Activated B cell treated with CpG ODN at 0.5 μM for 24 hours (primary cell): ENCODE results near the gene FRYL. TPM values are rescaled to one million over a fixed set of nuclear protein-coding genes. Genes with fewer than 3 reads are reported as not detected.

Source experiments
- ATAC-seq: fragments of 200-7000 bp; cut with Tn5 transposase; one replicate; pipeline ENCODE4 v1.10.0; 2021; ENCODE audit warnings: low read depth, mild to moderate bottlenecking, moderate library complexity
- CTCF ChIA-PET: fragments of 350-600 bp; sonication (Branson Sonifier 250); formaldehyde crosslinking; loops from one replicate; lab custom pipeline; 2021; ENCODE audit warnings: antibody characterized with exemption; lab: Charles Lee
- POLR2A ChIA-PET: fragments of 350-600 bp; sonication (Branson Sonifier 250); formaldehyde crosslinking; loops from one replicate; lab custom pipeline; 2021; ENCODE audit warnings: antibody characterized with exemption; lab: Charles Lee
- DNase-seq: peaks from one replicate; pipeline ENCODE4 v3.0.0; 2022
- H3K27ac Mint-ChIP-seq: one replicate; pipeline ENCODE4 v1.8.0; 2020; ENCODE audit warnings: mixed read lengths
- H3K27me3 Mint-ChIP-seq: one replicate; pipeline ENCODE4 v1.8.0; 2021; ENCODE audit warnings: mixed read lengths
- H3K36me3 Mint-ChIP-seq: one replicate; pipeline ENCODE4 v1.8.0; 2021; ENCODE audit warnings: low read depth, mixed read lengths
- H3K4me1 Mint-ChIP-seq: one replicate; pipeline ENCODE4 v1.8.0; 2021; ENCODE audit warnings: mixed read lengths
- H3K4me3 Mint-ChIP-seq: one replicate; pipeline ENCODE4 v1.8.0; 2020; ENCODE audit warnings: mild to moderate bottlenecking, mixed read lengths
- H3K9me3 Mint-ChIP-seq: one replicate; pipeline ENCODE4 v1.8.0; 2020; ENCODE audit warnings: mixed read lengths
- intact Hi-C: fragments of 100-400 bp; cut with micrococcal nuclease; formaldehyde crosslinking; loops from one replicate; pipeline ENCODE4 v1.15.1; 2024
- total RNA-seq: library from RNA; stranded (reverse); gene quantifications from 2 replicates; pipeline ENCODE4 v1.2.3, GENCODE V29; 2022
- TF ChIP-seq, protein P1 (sequence below): fragments of 200-600 bp; IDR thresholded peaks from one replicate; pipeline ENCODE4 v1.8.0; 2022; ENCODE audit warnings: antibody characterized with exemption, mild to moderate bottlenecking

Gene FRYL
- total RNA-seq, 1 donor from 2014 or later: 91.5 TPM

DNA sequence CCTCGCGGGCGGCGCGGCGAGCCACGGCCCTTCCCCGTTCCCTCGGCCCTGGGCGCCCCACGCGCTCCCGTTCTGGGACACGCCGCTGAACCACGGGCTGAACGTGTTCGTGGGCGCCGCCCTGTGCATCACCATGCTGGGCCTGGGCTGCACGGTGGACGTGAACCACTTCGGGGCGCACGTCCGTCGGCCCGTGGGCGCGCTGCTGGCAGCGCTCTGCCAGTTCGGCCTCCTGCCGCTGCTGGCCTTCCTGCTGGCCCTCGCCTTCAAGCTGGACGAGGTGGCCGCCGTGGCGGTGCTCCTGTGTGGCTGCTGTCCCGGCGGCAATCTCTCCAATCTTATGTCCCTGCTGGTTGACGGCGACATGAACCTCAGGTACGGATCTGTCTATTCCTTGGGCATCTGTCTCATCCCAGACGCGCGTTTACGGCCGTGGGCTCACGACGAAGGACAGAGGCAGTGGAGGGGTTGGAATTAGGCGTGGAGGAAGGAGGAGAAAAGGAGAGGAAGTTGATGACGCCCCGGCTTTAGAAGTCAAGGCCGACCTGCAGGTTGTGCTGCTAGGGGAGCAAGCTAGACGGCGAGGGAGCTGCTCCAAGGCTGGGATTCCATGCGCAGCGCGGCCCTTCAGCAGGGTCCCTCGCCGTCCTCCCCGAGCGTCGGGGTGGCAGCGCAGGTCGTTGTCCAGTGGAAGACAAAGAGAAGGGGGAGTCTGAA, 296.1 kb downstream of the FRYL start:
- Mint-ChIP-seq H3K36me3 (no peaks in the 10 kb centered on the region), H3K27ac (no peak overlapping the region), H3K27me3 (peaks cover 60% of the 10 kb centered on the region), H3K4me1 (peaks cover 19% of the 10 kb centered on the region), H3K9me3 (no peaks in the 10 kb centered on the region), H3K4me3 (peak overlapping the region; percentile 77)
- ChIA-PET CTCF (interaction anchor here (0.6 kb wide), 1 partner anchor 16 kb away, joined by 3 read pairs; no protein-coding TSS in a partner anchor), POLR2A (interaction anchor here (0.6 kb wide), 1 partner anchor 8 kb away, joined by 3 read pairs; no protein-coding TSS in a partner anchor)
- DNase-seq (peak; percentile 19), ATAC-seq (no peak)
- TF ChIP-seq, protein P1, sequence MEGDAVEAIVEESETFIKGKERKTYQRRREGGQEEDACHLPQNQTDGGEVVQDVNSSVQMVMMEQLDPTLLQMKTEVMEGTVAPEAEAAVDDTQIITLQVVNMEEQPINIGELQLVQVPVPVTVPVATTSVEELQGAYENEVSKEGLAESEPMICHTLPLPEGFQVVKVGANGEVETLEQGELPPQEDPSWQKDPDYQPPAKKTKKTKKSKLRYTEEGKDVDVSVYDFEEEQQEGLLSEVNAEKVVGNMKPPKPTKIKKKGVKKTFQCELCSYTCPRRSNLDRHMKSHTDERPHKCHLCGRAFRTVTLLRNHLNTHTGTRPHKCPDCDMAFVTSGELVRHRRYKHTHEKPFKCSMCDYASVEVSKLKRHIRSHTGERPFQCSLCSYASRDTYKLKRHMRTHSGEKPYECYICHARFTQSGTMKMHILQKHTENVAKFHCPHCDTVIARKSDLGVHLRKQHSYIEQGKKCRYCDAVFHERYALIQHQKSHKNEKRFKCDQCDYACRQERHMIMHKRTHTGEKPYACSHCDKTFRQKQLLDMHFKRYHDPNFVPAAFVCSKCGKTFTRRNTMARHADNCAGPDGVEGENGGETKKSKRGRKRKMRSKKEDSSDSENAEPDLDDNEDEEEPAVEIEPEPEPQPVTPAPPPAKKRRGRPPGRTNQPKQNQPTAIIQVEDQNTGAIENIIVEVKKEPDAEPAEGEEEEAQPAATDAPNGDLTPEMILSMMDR: no peak
- intact Hi-C loops: no loop called here

DNA sequence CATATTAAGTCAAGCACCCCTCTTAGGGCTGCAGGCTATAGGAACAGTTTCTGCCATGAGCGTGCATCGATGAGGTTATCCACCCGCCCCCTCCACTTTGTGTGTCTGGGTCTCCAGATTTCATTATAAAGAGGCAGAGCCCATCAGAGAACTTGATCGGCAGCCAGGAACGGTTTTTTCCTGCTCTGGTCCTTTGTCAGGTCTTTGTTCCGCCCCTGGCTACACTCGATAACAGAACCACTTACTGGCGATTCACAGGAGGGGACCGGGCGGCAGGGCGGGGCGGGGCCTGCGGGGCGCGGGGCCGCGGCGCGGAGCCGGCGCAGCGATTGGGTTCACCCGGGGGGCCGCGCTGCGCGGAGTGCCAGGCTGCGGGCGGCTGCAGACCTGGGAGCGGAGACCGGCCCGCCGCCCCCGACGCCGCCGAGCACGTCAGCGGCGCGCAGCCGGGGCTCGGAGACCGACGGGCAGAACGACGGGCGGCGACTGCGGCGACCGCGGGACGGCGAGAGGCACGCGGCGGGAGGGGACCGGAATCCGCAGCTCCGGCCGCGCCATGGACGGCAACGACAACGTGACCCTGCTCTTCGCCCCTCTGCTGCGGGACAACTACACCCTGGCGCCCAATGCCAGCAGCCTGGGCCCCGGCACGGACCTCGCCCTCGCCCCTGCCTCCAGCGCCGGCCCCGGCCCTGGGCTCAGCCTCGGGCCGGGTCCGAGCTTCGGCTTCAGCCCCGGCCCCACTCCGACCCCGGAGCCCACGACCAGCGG, 296.9 kb downstream of the FRYL start, which contains the start of gene SLC10A4:
Gene SLC10A4 (plus strand): TSS at position 338 of the 771 bp plus-strand sequence. CDS start 219 bp downstream, at position 557.
- Mint-ChIP-seq H3K4me3 (peak within 1 kb of the TSS; percentile 77), H3K27me3 (peaks cover 54% of the 10 kb centered on the region), H3K27ac (no peak within 1 kb of the TSS), H3K36me3 (no peaks in the 10 kb centered on the region), H3K9me3 (no peaks in the 10 kb centered on the region), H3K4me1 (peaks cover 19% of the 10 kb centered on the region)
- TF ChIP-seq, protein P1: no peak
- ATAC-seq: peak; percentile 52
- CTCF ChIA-PET: no interaction called here
- intact Hi-C loops: no loop called here
- POLR2A ChIA-PET: no interaction called here
- peak; percentile 25 for DNase-seq

DNA sequence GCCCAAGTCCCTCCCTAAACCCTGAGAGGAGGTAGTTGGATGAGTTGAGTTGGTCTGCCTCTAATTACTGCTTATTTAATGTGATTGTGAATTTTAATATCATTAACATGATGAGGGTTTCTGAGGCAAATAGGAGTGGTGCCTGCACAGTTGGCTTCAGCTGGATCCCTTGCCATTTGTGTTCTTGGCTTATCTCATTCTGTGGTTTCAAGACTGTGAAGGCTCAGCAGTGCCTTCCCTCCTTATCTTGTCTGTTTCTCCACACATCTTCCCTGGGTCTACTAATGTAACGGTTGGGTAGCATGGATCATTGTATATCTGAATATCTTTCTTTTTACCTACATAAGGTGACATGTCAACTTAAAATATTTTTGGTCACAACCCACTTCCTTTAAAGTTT, 298.5 kb downstream of the FRYL start:
- ChIA-PET POLR2A (interaction anchor here (0.6 kb wide), 1 partner anchor 84 kb away, joined by 5 read pairs; no protein-coding TSS in a partner anchor), CTCF (no interaction called here)
- intact Hi-C loops: no loop called here
- Mint-ChIP-seq H3K36me3 (no peaks in the 10 kb centered on the region), H3K4me1 (peaks cover 19% of the 10 kb centered on the region), H3K9me3 (no peaks in the 10 kb centered on the region), H3K27ac (no peak overlapping the region), H3K27me3 (peaks cover 45% of the 10 kb centered on the region), H3K4me3 (no peak overlapping the region)
- ATAC-seq (no peak), DNase-seq (no peak)
- TF ChIP-seq, protein P1: no peak

DNA sequence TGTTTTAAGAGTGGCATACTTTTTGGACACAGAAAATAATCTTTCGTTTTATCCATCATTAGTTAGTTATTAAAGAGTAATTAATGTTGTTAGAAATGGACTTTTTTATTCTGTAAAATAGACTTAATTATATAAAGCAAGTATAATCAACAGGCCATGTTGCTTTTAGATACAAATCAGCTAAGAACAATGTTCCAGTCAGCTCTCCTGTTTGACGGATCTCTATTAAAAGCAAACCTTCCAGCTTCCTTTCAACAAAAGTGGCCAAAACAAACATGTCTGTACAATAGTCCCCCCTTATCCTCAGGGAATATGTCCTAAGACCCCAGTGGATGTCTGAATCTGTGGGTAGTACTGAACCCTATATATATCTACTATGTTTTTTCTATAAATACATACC, 301.8 kb downstream of the FRYL start:
- Mint-ChIP-seq H3K4me3 (no peak overlapping the region), H3K27ac (no peak overlapping the region), H3K9me3 (no peaks in the 10 kb centered on the region), H3K4me1 (peaks cover 7% of the 10 kb centered on the region), H3K27me3 (peaks cover 26% of the 10 kb centered on the region), H3K36me3 (no peaks in the 10 kb centered on the region)
- no peak for ATAC-seq
- TF ChIP-seq, protein P1: no peak
- CTCF ChIA-PET: no interaction called here
- no peak for DNase-seq
- intact Hi-C loops: no loop called here
- POLR2A ChIA-PET: no interaction called here

DNA sequence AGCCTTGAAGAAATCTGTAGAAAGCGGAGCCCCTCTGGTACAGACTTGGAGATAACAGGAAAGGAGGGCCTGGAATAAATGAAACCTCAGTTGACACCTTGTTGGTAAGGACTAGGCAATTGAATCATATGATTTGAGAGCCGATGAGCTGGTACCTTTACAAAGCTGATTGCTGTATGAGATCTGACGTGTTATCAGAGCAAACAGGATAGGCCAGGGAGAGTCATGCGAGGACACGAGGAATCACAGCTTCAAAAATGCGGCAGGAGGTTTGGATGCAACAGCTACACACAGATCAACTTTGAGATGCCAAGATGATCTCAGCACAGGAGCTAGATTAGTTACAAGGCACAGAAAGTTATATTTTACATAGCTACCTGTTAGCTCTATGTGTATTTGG, 304.3 kb downstream of the FRYL start:
- Mint-ChIP-seq H3K27me3 (peaks cover 3% of the 10 kb centered on the region), H3K9me3 (no peaks in the 10 kb centered on the region), H3K4me1 (no peaks in the 10 kb centered on the region), H3K27ac (no peak overlapping the region), H3K36me3 (no peaks in the 10 kb centered on the region), H3K4me3 (no peak overlapping the region)
- ChIA-PET POLR2A (no interaction called here), CTCF (interaction anchor here (0.7 kb wide), 1 partner anchor 451 kb away, joined by 3 read pairs; no protein-coding TSS in a partner anchor)
- TF ChIP-seq, protein P1: no peak
- no peak for DNase-seq
- no peak for ATAC-seq
- intact Hi-C loops: no loop called here
